ENCODE data around the gene TMEM239. TPM values are rescaled to one million over a fixed set of nuclear protein-coding genes. Genes with fewer than 3 reads are reported as not detected.

The TMEM239 gene
- total and polyA plus RNA-seq, 2 of the 8 experiments (the other 6 are each of a cell fraction or from before 2014, with no cell fraction given): not detected

GRCh38 chr20:2849529-2849928 is 33.4 kb downstream of the TMEM239 start (continued):
- TF ChIP-seq, protein P1, sequence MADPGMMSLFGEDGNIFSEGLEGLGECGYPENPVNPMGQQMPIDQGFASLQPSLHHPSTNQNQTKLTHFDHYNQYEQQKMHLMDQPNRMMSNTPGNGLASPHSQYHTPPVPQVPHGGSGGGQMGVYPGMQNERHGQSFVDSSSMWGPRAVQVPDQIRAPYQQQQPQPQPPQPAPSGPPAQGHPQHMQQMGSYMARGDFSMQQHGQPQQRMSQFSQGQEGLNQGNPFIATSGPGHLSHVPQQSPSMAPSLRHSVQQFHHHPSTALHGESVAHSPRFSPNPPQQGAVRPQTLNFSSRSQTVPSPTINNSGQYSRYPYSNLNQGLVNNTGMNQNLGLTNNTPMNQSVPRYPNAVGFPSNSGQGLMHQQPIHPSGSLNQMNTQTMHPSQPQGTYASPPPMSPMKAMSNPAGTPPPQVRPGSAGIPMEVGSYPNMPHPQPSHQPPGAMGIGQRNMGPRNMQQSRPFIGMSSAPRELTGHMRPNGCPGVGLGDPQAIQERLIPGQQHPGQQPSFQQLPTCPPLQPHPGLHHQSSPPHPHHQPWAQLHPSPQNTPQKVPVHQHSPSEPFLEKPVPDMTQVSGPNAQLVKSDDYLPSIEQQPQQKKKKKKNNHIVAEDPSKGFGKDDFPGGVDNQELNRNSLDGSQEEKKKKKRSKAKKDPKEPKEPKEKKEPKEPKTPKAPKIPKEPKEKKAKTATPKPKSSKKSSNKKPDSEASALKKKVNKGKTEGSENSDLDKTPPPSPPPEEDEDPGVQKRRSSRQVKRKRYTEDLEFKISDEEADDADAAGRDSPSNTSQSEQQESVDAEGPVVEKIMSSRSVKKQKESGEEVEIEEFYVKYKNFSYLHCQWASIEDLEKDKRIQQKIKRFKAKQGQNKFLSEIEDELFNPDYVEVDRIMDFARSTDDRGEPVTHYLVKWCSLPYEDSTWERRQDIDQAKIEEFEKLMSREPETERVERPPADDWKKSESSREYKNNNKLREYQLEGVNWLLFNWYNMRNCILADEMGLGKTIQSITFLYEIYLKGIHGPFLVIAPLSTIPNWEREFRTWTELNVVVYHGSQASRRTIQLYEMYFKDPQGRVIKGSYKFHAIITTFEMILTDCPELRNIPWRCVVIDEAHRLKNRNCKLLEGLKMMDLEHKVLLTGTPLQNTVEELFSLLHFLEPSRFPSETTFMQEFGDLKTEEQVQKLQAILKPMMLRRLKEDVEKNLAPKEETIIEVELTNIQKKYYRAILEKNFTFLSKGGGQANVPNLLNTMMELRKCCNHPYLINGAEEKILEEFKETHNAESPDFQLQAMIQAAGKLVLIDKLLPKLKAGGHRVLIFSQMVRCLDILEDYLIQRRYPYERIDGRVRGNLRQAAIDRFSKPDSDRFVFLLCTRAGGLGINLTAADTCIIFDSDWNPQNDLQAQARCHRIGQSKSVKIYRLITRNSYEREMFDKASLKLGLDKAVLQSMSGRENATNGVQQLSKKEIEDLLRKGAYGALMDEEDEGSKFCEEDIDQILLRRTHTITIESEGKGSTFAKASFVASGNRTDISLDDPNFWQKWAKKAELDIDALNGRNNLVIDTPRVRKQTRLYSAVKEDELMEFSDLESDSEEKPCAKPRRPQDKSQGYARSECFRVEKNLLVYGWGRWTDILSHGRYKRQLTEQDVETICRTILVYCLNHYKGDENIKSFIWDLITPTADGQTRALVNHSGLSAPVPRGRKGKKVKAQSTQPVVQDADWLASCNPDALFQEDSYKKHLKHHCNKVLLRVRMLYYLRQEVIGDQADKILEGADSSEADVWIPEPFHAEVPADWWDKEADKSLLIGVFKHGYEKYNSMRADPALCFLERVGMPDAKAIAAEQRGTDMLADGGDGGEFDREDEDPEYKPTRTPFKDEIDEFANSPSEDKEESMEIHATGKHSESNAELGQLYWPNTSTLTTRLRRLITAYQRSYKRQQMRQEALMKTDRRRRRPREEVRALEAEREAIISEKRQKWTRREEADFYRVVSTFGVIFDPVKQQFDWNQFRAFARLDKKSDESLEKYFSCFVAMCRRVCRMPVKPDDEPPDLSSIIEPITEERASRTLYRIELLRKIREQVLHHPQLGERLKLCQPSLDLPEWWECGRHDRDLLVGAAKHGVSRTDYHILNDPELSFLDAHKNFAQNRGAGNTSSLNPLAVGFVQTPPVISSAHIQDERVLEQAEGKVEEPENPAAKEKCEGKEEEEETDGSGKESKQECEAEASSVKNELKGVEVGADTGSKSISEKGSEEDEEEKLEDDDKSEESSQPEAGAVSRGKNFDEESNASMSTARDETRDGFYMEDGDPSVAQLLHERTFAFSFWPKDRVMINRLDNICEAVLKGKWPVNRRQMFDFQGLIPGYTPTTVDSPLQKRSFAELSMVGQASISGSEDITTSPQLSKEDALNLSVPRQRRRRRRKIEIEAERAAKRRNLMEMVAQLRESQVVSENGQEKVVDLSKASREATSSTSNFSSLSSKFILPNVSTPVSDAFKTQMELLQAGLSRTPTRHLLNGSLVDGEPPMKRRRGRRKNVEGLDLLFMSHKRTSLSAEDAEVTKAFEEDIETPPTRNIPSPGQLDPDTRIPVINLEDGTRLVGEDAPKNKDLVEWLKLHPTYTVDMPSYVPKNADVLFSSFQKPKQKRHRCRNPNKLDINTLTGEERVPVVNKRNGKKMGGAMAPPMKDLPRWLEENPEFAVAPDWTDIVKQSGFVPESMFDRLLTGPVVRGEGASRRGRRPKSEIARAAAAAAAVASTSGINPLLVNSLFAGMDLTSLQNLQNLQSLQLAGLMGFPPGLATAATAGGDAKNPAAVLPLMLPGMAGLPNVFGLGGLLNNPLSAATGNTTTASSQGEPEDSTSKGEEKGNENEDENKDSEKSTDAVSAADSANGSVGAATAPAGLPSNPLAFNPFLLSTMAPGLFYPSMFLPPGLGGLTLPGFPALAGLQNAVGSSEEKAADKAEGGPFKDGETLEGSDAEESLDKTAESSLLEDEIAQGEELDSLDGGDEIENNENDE (IDR thresholded peaks at IDR 0.05; ENCODE audit: insufficient replicate concordance, low read length): no peak
- TF ChIP-seq EZH2 (IDR thresholded peaks at IDR 0.05; ENCODE audit: low read depth, low read length, severe bottlenecking): no peak
- TF ChIP-seq FOSL1 (IDR thresholded peaks at IDR 0.05; ENCODE audit: insufficient read depth, low read depth, low read length): no peak
- no peak for TF ChIP-seq CHD1 (IDR thresholded peaks at IDR 0.05; ENCODE audit: low read depth, low read length)
- TF ChIP-seq KDM5A (IDR thresholded peaks at IDR 0.05; ENCODE audit: low read length): no peak
- no peak for TF ChIP-seq ATF2 (IDR thresholded peaks at IDR 0.05; ENCODE audit: low read length)
- TF ChIP-seq SIX5 (IDR thresholded peaks at IDR 0.05; ENCODE audit: low read depth, low read length): no peak
- TF ChIP-seq RXRA (IDR thresholded peaks at IDR 0.05; ENCODE audit: insufficient read depth, low read depth, low read length): no peak
- TF ChIP-seq EGR1 (IDR thresholded peaks at IDR 0.05; ENCODE audit: borderline replicate concordance, low read depth, low read length): no peak
- TF ChIP-seq EP300 (IDR thresholded peaks at IDR 0.05; ENCODE audit: borderline replicate concordance in 1 of 2, low read depth in 2 of 2, low read length in 2 of 2): no peak

All from H1 (cell line).